Neuronal stem cell (in vitro differentiated cells): ENCODE measurements around the gene CFAP97D2.

Source experiments
- DNase-seq: peaks from one replicate; pipeline ENCODE4 v3.0.0-alpha.2; 2013; ENCODE audit warnings: low spot score
- H2AFZ ChIP-seq: one replicate; pipeline ENCODE4 v1.6.1; 2013; ENCODE audit warnings: mild to moderate bottlenecking, low read length, inconsistent platforms
- H2AK5ac ChIP-seq: 2 replicates; pipeline ENCODE4 v1.6.1; 2013; ENCODE audit warnings: low read depth, mild to moderate bottlenecking, inconsistent platforms, low read length, moderate library complexity, mixed read lengths
- H2BK120ac ChIP-seq: 2 replicates; pipeline ENCODE4 v1.6.1; 2013; ENCODE audit warnings: low read depth, mild to moderate bottlenecking, inconsistent platforms, low read length, moderate library complexity, mixed read lengths
- H2BK12ac ChIP-seq: one replicate; pipeline ENCODE4 v1.6.1; 2013; ENCODE audit warnings: low read length, inconsistent platforms
- H2BK15ac ChIP-seq: 2 replicates; pipeline ENCODE4 v1.6.1; 2013; ENCODE audit warnings: mild to moderate bottlenecking, low read length, inconsistent platforms, mixed read lengths
- H2BK5ac ChIP-seq: one replicate; pipeline ENCODE4 v1.6.1; 2013; ENCODE audit warnings: inconsistent platforms, mild to moderate bottlenecking, low read length, moderate library complexity
- H3K14ac ChIP-seq: one replicate; pipeline ENCODE4 v1.6.1; 2013; ENCODE audit warnings: low read length, inconsistent platforms
- H3K18ac ChIP-seq: 2 replicates; pipeline ENCODE4 v1.6.1; 2013; ENCODE audit warnings: low read length, inconsistent platforms
- H3K23ac ChIP-seq: 2 replicates; pipeline ENCODE4 v1.6.1; 2013; ENCODE audit warnings: low read depth, mild to moderate bottlenecking, mixed read lengths, low read length, inconsistent platforms; ENCODE audit not compliant: poor library complexity
- H3K27ac ChIP-seq: replicated peaks from 3 replicates; pipeline ENCODE4 v1.5.1; 2013; ENCODE audit warnings: low read length, inconsistent platforms
- H3K27me3 ChIP-seq, 3 experiments: 2 replicates each; pipeline ENCODE4 v1.6.1; 2013; ENCODE audit warnings: low read length in 3 of 3, mild to moderate bottlenecking in 2 of 3, inconsistent platforms in 1 of 3, low read depth in 1 of 3, mixed read lengths in 1 of 3, moderate library complexity in 1 of 3; ENCODE audit not compliant: control insufficient read depth in 3 of 3, insufficient read depth in 3 of 3
- H3K36me3 ChIP-seq, 2 donors: replicated peaks in 1 of 2; 2 replicates each; pipeline ENCODE4 v1.6.1; 2013; ENCODE audit warnings: low read length in 2 of 2; ENCODE audit not compliant: control insufficient read depth in 2 of 2, insufficient read depth in 2 of 2
- H3K4ac ChIP-seq: 2 replicates; pipeline ENCODE4 v1.6.1; 2013; ENCODE audit warnings: inconsistent platforms, mild to moderate bottlenecking, low read length, moderate library complexity
- H3K4me1 ChIP-seq, 2 donors: 1 replicate in 1 of 2; 2 replicates in 1 of 2; pipeline ENCODE4 v1.6.1; 2013; ENCODE audit warnings: low read length in 2 of 2, low read depth in 1 of 2; ENCODE audit not compliant: control insufficient read depth in 2 of 2, insufficient read depth in 1 of 2
- H3K4me2 ChIP-seq: one replicate; pipeline ENCODE4 v1.6.1; 2013; ENCODE audit warnings: mild to moderate bottlenecking, low read length, inconsistent platforms; ENCODE audit not compliant: insufficient read depth, poor library complexity, severe bottlenecking
- H3K4me3 ChIP-seq, 2 donors: 2 replicates each; pipeline ENCODE4 v1.5.1; 2013; ENCODE audit warnings: low read length in 2 of 2, mild to moderate bottlenecking in 2 of 2, inconsistent platforms in 1 of 2, moderate library complexity in 1 of 2
- H3K79me1 ChIP-seq: one replicate; pipeline ENCODE4 v1.6.1; 2013; ENCODE audit warnings: low read depth, mild to moderate bottlenecking, inconsistent platforms, low read length, moderate library complexity
- H3K9ac ChIP-seq: one replicate; pipeline ENCODE4 v1.6.1; 2013; ENCODE audit warnings: mild to moderate bottlenecking, low read depth, low read length, inconsistent platforms; ENCODE audit not compliant: poor library complexity
- H3K9me3 ChIP-seq, 2 donors: replicated peaks in 1 of 2; 2 replicates each; pipeline versions ENCODE3 to v1.6.1; 2013; ENCODE audit warnings: low read length in 2 of 2, mild to moderate bottlenecking in 2 of 2, inconsistent platforms in 1 of 2, low read depth in 1 of 2, mixed read lengths in 1 of 2, moderate library complexity in 1 of 2; ENCODE audit not compliant: control insufficient read depth in 2 of 2, insufficient read depth in 1 of 2
- H4K8ac ChIP-seq: one replicate; pipeline ENCODE4 v1.6.1; 2013; ENCODE audit warnings: low read depth, mild to moderate bottlenecking, inconsistent platforms, low read length, moderate library complexity
- H4K91ac ChIP-seq: one replicate; pipeline ENCODE4 v1.6.1; 2013; ENCODE audit warnings: low read length, low read depth, mild to moderate bottlenecking, inconsistent platforms; ENCODE audit not compliant: poor library complexity
- WGBS, 2 donors: extraction: QIAGEN DNeasy Blood & Tissue Kit; methylation state at CpG; one replicate each; pipeline ENCODE4 v1.1.7; 2013; ENCODE audit warnings: missing lambda C conversion rate in 2 of 2, mixed read lengths in 1 of 2; ENCODE audit not compliant: insufficient read length in 2 of 2, insufficient replicate concordance in 1 of 2; ENCODE audit errors: extremely low coverage in 2 of 2; 5-methylcytosine and 5-hydroxymethylcytosine counted together

Gene CFAP97D2

DNA sequence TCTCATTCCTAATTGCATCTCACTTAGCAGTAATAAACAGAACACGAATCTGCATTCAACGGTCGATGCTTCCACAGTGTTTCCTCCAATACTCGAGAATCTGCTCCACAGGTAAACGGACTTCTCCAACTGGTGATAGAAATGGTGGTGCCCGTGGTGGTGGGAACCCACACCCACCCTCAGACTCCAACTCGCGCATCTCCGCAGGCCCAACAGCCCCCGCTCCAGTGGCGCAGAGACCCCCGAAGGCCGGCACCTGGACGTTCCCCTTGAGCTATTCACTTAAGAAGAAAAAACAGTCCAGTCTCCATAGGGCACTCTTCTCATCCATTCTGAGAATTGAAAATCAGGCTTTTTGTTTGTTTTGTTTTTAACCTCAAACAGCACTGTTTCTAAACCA is 32.9 kb upstream of the CFAP97D2 start:
- Histone ChIP-seq H4K91ac (no peak overlapping the region), H2BK5ac (no peak overlapping the region), H3K4me1 (peaks cover 0 to 12% of the 10 kb centered on the region in 2 donors), H3K23ac (no peak overlapping the region), H3K18ac (no peak overlapping the region), H3K79me1 (no peaks in the 10 kb centered on the region), H3K27ac (no peak overlapping the region), H4K8ac (no peak overlapping the region), H3K36me3 (peaks cover 0 to 2% of the 10 kb centered on the region in 2 donors), H2BK120ac (no peak overlapping the region), H3K9me3 (peaks cover 0 to 10% of the 10 kb centered on the region in 2 donors), H3K4me2 (no peak overlapping the region), H2AFZ (peak overlapping the region; percentile 6), H3K27me3 (peaks cover 0 to 8% (median 0%) of the 10 kb centered on the region in 3 experiments), H3K4me3 (no peak overlapping the region), H3K14ac (no peak overlapping the region), H3K9ac (no peak overlapping the region), H3K4ac (no peak overlapping the region), H2AK5ac (no peak overlapping the region), H2BK12ac (no peak overlapping the region), H2BK15ac (no peak overlapping the region)
- no CpG with 5 or more reads among the region's 14 CpGs for WGBS, 2 donors
- no peak for DNase-seq

DNA sequence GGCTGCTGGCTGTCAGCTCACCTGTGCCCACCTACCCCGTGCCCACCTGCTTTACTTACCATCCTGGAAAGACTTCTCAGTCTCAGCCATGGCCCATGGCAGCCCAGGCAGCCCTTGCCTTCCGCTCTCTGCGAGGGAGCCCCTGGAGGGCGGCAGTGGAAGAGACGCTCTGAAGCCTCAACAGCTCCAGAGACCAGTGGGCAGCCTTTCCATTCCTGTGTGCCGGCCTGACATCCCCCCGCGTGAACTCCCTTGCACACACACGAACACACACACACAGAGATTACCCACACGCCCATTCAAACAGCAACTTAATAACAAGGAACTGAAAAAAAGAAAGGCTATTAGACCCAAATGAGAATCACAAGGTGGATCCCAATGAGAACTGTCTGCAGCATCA is 32.4 kb upstream of the CFAP97D2 start:
- peak overlapping the region; percentile 48 for H4K8ac ChIP-seq
- H2BK5ac ChIP-seq: no peak overlapping the region
- H2BK15ac ChIP-seq: no peak overlapping the region
- H3K36me3 ChIP-seq: peaks cover 0 to 2% of the 10 kb centered on the region in 2 donors
- H3K27me3 ChIP-seq: peaks cover 0 to 5% (median 0%) of the 10 kb centered on the region in 3 experiments
- H2BK12ac ChIP-seq: no peak overlapping the region
- no CpG with 5 or more reads among the region's 10 CpGs for WGBS, 2 donors
- H3K4ac ChIP-seq: no peak overlapping the region
- no peak overlapping the region for H3K14ac ChIP-seq
- H3K9ac ChIP-seq: no peak overlapping the region
- H2AK5ac ChIP-seq: no peak overlapping the region
- H3K18ac ChIP-seq: no peak overlapping the region
- H2AFZ ChIP-seq: peak overlapping the region; percentile 6
- H4K91ac ChIP-seq: no peak overlapping the region
- H3K4me2 ChIP-seq: no peak overlapping the region
- H3K4me3 ChIP-seq: no peak overlapping the region
- H3K23ac ChIP-seq: no peak overlapping the region
- H3K27ac ChIP-seq: no peak overlapping the region
- H3K79me1 ChIP-seq: no peaks in the 10 kb centered on the region
- peaks cover 0 to 5% of the 10 kb centered on the region in 2 donors for H3K9me3 ChIP-seq
- no peak overlapping the region for H2BK120ac ChIP-seq
- H3K4me1 ChIP-seq: peaks cover 0 to 12% of the 10 kb centered on the region in 2 donors
- no peak for DNase-seq

DNA sequence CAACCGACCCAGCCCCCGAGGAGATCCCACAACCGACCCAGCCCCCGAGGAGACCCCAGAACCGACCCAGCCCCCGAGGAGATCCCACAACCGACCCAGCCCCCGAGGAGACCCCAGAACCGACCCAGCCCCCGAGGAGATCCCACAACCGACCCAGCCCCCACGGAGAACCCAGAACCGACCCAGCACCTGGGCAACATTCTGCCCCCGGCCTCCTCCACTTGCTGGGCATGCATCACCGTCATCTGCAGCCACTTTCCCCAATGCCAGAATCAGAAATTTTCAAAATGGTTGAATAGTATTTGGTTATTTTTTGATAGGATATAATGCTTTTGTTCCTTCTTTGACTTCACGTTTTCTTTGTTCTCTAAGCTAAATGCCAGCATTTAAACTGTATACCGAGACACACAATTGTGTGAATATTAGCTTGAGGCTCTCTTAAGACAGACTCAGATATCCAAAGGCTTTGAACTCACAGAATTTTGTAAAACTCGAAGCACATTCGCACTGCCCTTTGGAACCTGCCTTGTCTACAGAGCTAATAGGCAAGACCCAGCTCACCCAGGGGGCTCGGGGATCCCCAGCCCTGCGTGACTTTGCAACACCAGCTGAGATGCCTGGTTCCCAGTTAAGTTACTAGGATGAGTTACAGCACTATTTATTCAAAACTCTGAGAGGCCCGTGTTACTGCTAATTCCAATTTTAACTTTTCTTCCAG is 31.1 kb upstream of the CFAP97D2 start:
- no peak overlapping the region for H2BK120ac ChIP-seq
- H4K8ac ChIP-seq: no peak overlapping the region
- H2BK5ac ChIP-seq: no peak overlapping the region
- no peaks in the 10 kb centered on the region for H3K36me3 ChIP-seq
- H2BK12ac ChIP-seq: no peak overlapping the region
- H3K4me1 ChIP-seq: peaks cover 5 to 8% of the 10 kb centered on the region in 2 donors
- peak overlapping the region; percentile 35 for H3K18ac ChIP-seq
- peak overlapping the region; percentile 56 for H3K23ac ChIP-seq
- DNase-seq: no peak
- no peak overlapping the region for H3K4me3 ChIP-seq
- H2AK5ac ChIP-seq: peak overlapping the region; percentile 51
- H3K27me3 ChIP-seq: no peaks in the 10 kb centered on the region
- no peak overlapping the region for H3K9ac ChIP-seq
- no peaks in the 10 kb centered on the region for H3K9me3 ChIP-seq
- no CpG with 5 or more reads among the region's 22 CpGs for WGBS, 2 donors
- no peaks in the 10 kb centered on the region for H3K79me1 ChIP-seq
- no peak overlapping the region for H2AFZ ChIP-seq
- H3K14ac ChIP-seq: no peak overlapping the region
- no peak overlapping the region for H3K4me2 ChIP-seq
- H4K91ac ChIP-seq: no peak overlapping the region
- no peak overlapping the region for H3K27ac ChIP-seq
- no peak overlapping the region for H3K4ac ChIP-seq
- H2BK15ac ChIP-seq: no peak overlapping the region

DNA sequence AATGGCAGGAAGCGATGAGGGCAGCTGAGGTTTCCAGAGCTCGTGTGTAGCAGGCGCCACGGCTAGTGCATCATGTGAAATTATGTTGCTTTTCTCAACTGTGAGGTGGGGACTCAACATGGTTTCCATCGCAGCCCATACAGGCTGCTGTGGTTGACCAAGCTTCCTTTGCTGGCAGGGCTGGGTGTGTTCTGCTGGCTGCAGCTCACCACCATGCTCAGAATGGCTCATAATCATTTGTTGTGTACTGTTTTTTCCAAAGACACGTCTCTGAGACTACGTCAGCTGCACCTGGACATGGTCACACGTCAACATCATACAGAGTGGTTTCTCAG is 30.6 kb upstream of the CFAP97D2 start:
- no peak overlapping the region for H3K4me3 ChIP-seq
- no CpG with 5 or more reads among the region's 8 CpGs for WGBS, 2 donors

More for the DNA sequence above, 30.6 kb upstream of the CFAP97D2 start:
- Histone ChIP-seq H3K9me3 (no peaks in the 10 kb centered on the region), H3K4me1 (peaks cover 5 to 13% of the 10 kb centered on the region in 2 donors), H3K27ac (no peak overlapping the region), H4K8ac (peak overlapping the region; percentile 43), H3K4ac (no peak overlapping the region), H3K36me3 (no peaks in the 10 kb centered on the region), H3K79me1 (no peaks in the 10 kb centered on the region), H2BK15ac (no peak overlapping the region), H3K9ac (no peak overlapping the region), H2AFZ (no peak overlapping the region), H2BK120ac (no peak overlapping the region), H3K14ac (no peak overlapping the region), H3K27me3 (no peaks in the 10 kb centered on the region), H2BK5ac (no peak overlapping the region), H3K4me2 (no peak overlapping the region), H3K23ac (peak overlapping the region; percentile 56), H3K18ac (peak overlapping the region; percentile 35), H2BK12ac (no peak overlapping the region), H2AK5ac (peak overlapping the region; percentile 51), H4K91ac (peak overlapping the region; percentile 28)
- no peak for DNase-seq
